Measurements from ENCODE around the gene ACTR5.

- TF ChIP-seq CTCF (IDR thresholded peaks at IDR 0.05) (no peak), GABPA (IDR thresholded peaks at IDR 0.05; ENCODE audit: low read depth) (no peak), ZBTB33 (IDR thresholded peaks at IDR 0.05; ENCODE audit: borderline replicate concordance, low read depth) (no peak), POLR2AphosphoS5 (IDR thresholded peaks at IDR 0.05; ENCODE audit: low read depth, low read length) (no peak), FOSL2 (IDR thresholded peaks at IDR 0.05; ENCODE audit: borderline replicate concordance, low read depth) (no peak), RAD21 (IDR thresholded peaks at IDR 0.05; ENCODE audit: low read length) (no peak), MXI1 (IDR thresholded peaks at IDR 0.05; ENCODE audit: low read depth, low read length) (no peak), REST (IDR thresholded peaks at IDR 0.05; ENCODE audit: low read depth, low read length) (no peak)
Measured at GRCh38 chr20:38715646-38716045, 32.6 kb upstream of the ACTR5 start.

Measured in SK-N-SH (cell line).